ENCODE measurements around the gene NAA60.

DNA sequence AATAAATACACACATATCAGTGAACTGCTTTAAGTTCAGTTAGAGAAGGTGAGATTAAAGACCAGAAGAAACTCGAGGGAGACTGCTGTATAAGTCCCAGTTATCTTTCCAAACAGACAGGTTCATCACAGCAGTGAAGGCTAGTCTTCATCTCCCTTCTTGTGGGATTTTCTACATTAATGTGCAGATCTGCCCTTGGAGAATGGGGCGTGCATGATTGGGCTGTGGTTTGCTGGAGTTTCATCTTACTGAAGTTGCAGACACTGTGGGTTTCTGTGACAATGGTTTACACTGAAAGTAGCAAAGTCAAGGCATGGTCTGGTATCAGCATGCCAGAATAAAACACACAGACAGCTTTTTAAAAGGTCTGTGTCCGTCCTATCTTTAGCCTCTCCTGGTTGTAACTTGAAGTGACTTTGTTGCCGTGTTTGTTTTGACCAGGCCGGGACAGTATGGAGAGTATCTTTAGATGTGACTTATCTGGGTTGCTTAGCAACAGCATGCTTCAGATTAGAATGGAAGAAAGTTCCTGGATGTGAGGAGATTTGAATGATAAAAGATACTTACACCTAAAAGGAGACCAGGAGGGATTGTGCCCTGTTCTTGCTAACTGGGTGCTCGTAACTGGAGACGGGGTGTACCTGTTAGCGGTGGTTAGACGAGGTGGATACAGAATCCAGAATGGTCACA, 16.1 kb downstream of the NAA60 start:
- TF ChIP-seq SP1 (CRISPR knock-in tag; IDR thresholded peaks at IDR 0.05) (no peak), FUS (optimal IDR thresholded peaks at IDR 0.05; ENCODE audit: low read depth, low read length) (no peak), CAMTA2 (CRISPR knock-in tag; conservative IDR thresholded peaks at IDR 0.05) (no peak), HNRNPLL (IDR thresholded peaks at IDR 0.05; ENCODE audit: low read depth, low read length, poor library complexity, severe bottlenecking) (no peak), SMC3 (conservative IDR thresholded peaks at IDR 0.05; ENCODE audit: insufficient read depth, low read depth, low read length) (no peak)
- TF ChIP-seq, protein P1, sequence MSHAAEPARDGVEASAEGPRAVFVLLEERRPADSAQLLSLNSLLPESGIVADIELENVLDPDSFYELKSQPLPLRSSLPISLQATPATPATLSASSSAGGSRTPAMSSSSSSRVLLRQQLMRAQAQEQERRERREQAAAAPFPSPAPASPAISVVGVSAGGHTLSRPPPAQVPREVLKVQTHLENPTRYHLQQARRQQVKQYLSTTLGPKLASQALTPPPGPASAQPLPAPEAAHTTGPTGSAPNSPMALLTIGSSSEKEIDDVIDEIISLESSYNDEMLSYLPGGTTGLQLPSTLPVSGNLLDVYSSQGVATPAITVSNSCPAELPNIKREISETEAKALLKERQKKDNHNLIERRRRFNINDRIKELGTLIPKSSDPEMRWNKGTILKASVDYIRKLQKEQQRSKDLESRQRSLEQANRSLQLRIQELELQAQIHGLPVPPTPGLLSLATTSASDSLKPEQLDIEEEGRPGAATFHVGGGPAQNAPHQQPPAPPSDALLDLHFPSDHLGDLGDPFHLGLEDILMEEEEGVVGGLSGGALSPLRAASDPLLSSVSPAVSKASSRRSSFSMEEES (CRISPR knock-in tag; IDR thresholded peaks at IDR 0.05) = no peak
